ENCODE data around the gene CDH4. TPM values are rescaled to one million over a fixed set of nuclear protein-coding genes. Genes with fewer than 3 reads are reported as not detected.

Gene CDH4
- total RNA-seq, 2 donors from 2014 or later = 0.19 to 0.65 TPM

DNA sequence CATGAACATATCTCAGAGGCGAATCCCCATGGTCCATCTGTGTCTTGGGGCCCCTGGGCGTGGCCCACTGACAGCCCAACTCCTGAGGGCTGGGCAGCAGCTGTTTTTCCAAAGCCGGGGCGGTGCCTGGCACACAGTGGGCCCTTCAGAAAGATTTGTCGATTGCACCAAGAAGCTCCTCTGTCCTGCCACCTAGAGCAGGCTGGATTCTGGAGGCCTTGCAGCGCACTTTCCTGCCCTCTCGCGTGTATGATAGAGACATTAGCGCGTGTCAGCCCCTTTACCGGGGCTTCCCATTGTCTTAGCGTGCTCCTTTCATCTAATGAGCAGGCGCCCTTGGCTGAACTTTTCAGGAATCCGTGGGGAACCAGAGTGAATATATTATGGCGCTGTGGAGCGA, 45.4 kb downstream of the CDH4 start:
- intact Hi-C loops (cut with DNase I) = no loop called here
- DNase-seq (ENCODE audit: low spot score) = no peak

DNA sequence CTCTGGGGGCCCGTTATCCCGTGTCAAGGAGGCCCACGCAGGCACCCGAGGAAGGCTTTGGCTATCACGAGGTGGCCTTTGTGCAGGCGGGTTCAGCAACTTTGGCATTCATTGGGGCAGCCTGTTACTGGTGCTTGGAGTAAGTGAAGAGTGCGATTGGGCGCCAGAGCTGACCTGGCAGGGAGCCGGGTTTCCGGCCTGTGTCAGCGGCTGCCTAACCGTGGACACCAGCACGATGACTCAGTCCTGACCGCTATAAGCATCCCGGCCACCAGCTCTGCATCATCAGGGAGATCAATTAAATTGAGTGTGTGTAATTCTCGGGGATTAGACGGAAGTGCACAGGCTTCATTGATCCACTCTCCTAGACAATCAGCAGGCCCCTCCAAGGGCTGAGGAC, 45.9 kb downstream of the CDH4 start:
- intact Hi-C loops (cut with DNase I) = no loop called here
- no peak for DNase-seq (ENCODE audit: low spot score)

DNA sequence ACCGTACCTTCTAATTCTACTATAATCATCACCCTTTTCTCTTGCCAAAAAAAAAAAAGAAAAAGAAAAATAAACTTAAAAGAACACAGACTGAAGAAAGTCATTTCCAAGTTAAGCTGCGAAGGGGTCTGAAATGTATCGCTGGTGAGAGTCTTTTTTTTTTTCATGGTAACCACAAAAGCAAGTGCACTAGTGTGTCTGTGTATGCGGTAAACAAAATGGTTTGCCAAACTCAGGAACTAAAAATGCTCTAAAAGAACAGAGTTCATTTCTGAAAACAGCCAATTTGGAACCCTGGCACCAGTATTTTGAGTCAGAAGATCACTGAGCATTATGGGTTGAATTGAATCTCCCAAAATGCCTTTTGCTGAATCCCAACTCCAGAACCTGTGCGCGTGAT, 46.6 kb downstream of the CDH4 start:
- intact Hi-C loops (cut with DNase I) = no loop called here
- DNase-seq (ENCODE audit: low spot score) = no peak

DNA sequence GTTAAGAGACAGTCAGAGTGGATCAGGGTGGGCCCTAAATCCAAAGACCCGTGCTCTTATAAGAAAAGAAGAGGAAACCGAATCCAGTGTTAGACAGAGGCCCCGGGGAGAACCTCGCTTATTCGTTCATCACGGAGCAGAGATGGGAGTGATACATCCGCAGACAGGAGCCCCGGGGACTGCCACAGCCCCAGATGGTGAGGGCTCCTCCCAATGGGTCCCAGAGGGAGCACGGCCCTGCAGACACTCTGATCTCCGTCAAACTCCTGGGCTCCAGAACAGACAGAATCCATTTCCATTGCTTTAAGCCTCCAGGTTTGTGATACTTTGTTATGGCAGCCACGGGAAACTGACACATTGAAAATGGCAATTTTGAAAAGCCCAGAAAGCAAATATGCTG, 47.0 kb downstream of the CDH4 start:
- intact Hi-C loops (cut with DNase I) = no loop called here
- no peak for DNase-seq (ENCODE audit: low spot score)

DNA sequence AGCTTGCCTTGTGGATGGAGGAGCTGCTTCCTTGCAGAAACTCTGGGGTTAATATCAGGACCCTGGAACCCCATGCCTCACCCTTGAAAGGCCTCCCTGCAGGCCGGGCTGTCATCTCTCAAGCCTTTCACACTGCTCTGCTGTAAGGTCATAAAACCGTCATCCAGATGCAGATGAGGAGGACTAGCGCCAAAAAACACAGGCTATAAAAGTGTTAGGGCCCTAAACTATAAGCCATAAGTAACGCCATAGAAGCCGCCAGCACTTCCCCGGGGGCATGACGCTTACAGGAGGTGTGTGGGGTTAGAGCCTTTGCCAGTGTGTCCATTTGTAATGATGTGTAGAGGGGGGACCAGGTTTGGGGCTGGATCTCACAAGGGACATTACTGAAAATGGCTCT, 47.6 kb downstream of the CDH4 start:
- no peak for DNase-seq (ENCODE audit: low spot score)
- intact Hi-C loops (cut with DNase I) = no loop called here

DNA sequence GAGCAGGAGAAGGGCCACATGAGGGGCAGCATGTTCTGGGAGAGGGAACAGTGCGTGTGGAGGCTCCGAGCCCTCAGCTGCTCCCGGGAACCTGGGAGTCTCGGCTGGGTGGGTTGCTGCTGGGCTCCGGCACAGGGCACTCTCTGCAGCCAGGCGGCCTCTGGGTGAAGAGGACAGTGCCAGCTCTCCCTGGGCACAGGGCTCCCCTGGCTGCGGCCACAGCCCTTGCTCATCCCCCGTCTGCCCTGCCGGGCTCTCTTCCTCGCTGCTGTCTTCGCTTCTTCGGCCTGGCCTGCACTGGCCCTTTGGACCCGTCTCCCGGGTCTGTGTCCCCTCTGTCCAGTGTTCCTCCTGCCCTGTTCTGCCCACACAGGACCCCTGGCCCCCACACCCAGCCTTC, 48.2 kb downstream of the CDH4 start:
- intact Hi-C loops (cut with DNase I) = no loop called here
- no peak for DNase-seq (ENCODE audit: low spot score)

DNA sequence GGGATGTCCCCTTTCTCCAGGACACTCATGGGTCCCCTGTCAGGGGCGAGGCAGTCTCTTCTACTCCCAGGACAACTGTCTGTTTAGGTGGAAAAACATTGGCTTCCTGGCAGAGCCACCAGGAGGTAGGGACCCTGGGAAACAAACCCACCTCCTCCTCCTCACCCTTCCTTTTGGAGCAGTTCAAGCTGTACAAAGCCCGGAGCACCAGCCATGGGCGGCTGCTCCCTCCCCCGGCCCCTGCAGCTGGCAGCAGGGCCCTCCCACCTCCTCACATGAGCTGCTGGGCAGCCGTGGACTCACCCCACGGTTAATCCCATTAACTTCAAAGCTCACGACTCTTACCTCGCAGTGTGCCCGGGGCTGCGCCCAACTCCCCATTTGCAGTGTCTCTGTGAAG, 48.6 kb downstream of the CDH4 start:
- DNase-seq (ENCODE audit: low spot score) = no peak
- intact Hi-C loops (cut with DNase I) = no loop called here

DNA sequence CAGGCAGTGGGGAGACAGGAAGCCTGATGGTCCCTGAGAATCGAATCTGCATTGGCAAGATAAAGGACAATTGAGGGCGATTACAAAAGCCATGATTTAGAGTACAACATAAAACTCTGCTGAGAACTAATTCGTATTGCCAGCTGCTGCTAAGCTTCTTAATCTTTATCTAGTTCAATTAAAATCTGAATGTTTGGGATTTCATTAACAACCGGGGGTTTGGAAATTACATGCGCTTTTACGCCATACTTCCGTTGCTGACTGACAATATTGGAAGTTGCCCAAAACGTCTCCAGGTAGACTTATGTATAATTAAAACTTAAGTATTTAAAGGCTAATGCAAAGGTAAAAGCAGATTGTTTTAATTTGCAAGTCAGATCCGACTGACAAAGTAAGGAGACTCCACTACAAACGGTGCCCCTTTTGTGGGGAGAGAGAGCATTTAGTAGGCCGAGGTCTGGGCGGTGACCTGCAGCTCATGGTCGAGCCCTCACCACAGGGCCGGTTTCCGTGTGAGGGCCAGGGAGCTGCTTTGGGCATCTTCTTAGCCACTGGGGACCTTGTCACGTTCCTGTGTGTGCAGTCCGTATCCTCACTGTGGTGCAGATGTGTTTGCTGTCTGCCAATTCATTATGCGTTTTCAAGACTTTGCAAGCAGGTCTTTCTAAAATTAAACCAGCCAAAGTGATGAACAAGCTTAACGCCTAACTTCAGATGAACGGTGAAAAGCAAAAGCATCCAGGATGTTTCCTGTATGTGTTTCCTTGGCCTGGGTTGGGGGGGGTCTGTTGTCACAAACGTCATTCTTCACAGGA, 49.9 kb downstream of the CDH4 start:
- intact Hi-C loops (cut with DNase I) = no loop called here

DNA sequence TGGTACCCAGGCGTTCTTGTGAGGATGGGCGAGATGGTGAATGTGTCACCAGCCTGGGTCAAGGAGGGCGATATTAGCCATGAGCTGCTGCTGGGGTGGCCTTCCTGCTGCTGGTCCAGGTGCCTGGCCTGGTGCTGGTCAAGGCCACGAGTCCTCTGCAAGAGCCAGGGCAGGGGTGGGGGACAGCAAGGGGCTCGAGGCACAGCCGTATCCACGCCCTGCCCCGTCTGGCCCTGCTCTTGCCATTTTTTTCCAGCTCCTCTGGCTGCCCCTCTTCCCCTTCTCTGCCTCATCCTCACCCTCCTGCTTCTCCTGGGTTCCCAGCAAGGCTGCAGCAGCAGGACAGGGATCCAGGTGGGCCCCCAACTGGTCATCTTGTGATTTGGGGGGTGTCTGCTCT, 51.2 kb downstream of the CDH4 start:
- intact Hi-C loops (cut with DNase I) = no loop called here

More for the DNA sequence above, 49.9 kb downstream of the CDH4 start:
- no peak for DNase-seq (ENCODE audit: low spot score)

DNA sequence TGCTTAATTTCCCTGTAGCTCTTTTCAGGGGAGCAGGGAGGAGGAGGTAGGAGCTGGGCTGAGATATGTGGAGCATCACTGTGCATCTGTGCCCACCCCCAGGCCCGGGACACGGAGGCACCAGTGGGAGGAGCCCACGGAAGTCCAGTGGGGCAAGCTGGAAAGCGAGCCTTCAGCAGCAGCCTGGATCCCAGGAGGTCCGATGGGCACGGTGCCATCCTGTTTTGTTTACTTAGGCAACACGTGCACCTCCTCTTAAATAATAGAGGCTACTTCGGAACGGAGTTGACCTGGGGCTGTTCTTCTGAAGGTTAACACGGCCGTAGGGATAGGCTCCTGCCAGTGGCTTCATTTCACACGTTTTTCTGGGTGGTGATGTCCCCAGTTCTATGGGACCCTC, 51.6 kb downstream of the CDH4 start:
- DNase-seq (ENCODE audit: low spot score) = no peak
- intact Hi-C loops (cut with DNase I) = no loop called here

More for the DNA sequence above, 51.2 kb downstream of the CDH4 start:
- DNase-seq (ENCODE audit: low spot score) = no peak

DNA sequence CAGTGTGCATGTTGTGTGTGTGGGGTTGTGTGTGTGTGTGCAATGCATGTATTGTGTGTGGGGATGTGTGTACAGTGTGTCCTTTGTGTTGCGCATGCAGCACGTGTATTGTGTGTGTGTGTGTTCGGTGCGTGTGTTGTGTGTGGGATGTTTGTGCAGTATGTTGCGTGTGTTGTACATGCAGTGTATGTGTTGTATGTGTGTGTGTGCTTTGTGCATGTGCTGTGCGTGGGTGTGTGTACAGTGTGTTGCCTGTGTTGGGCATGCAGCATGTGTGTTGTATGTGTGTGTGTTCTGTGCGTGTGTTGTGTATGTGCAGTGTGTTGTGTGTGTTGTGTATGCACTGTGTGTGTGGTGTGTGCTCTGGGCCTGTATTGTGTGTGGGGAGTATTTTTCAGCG, 52.7 kb downstream of the CDH4 start:
- no peak for DNase-seq (ENCODE audit: low spot score)
- intact Hi-C loops (cut with DNase I) = loop anchor here in 1 of 2 donors (5.0 kb wide), 1 partner anchor 122 kb away; no protein-coding TSS in a partner anchor

DNA sequence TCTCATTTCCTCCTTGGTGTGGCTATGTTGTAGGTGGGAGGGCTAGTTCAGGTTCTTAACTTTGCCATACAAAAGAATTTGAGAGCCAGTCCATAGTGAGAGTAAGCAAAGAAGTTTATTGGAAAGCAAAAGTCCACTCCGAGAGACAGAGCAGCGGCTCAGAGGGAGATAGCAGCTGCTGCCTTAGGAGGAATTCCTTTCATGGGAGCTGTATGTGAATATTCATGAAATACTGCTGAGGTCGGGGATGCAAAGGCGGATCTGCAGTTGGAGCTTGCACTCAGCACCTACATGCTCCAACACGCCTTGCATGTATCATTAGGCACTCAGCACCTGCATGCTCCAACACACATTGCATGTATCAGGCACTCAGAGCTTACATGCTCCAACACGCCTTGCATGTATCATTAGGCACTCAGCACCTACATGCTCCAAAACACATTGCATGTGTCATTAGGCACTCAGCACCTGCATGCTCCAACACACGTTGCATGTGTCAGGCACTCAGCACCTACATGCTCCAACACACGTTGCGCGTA, 54.9 kb downstream of the CDH4 start:
- intact Hi-C loops (cut with DNase I) = loop anchor here in 1 of 2 donors (5.0 kb wide), 1 partner anchor 125 kb away; no protein-coding TSS in a partner anchor
- no peak for DNase-seq (ENCODE audit: low spot score)

DNA sequence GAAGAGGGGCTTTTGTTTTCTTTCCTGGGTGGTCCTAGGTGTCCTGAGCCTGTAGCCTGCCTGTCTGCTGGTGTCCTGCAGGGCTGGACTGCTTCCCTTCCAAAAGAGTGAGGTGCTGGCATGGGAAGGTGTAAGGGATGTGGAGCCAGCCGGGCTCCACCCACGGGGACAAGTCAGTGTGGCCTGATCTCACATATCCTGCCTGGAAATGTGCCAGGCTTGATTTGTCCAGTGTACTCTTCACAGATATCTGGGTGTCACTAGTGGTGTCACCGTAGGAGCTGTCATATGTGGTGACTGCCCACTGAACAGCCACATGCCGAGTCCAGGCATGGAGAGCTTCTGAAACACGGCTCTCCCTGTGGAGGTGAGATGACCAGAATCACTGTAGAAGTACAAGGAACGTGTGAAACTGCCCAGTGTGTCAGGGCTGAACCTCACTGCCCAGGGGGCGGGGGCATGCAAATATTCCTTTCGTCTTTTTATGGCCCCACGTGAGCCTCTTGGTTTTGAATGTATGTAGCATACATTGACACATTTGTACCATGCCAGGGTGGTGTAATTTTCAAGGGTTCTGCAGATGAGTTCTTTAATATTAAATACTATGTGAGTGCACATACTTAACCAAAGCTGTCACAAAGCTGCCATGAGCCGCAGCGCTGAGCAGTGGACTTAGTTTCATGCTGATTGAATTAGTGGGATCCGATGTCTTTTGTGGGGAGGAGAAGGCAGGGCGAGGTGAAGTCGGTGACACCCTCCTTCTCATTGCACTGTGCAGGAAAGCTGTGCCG, 55.8 kb downstream of the CDH4 start:
- intact Hi-C loops (cut with DNase I) = loop anchor here in 1 of 2 donors (5.0 kb wide), 1 partner anchor 126 kb away; no protein-coding TSS in a partner anchor
- no peak for DNase-seq (ENCODE audit: low spot score)

DNA sequence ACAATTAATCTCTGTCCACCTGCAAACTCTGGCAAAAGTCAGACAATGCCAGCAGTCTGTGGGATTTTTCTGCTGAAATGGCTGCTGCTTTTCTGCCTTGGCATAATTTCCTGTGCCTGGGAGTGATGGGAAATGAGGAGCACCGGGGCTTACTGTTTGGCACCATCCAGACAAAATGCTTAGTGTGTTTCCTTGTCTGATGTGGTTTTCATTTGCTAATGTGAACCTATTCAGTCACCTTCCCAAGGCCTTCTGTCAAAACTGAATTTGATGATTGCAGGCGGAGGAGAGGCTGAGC, 56.4 kb downstream of the CDH4 start:
- no peak for DNase-seq (ENCODE audit: low spot score)
- intact Hi-C loops (cut with DNase I) = loop anchor here in 1 of 2 donors (5.0 kb wide), 1 partner anchor 126 kb away; no protein-coding TSS in a partner anchor

DNA sequence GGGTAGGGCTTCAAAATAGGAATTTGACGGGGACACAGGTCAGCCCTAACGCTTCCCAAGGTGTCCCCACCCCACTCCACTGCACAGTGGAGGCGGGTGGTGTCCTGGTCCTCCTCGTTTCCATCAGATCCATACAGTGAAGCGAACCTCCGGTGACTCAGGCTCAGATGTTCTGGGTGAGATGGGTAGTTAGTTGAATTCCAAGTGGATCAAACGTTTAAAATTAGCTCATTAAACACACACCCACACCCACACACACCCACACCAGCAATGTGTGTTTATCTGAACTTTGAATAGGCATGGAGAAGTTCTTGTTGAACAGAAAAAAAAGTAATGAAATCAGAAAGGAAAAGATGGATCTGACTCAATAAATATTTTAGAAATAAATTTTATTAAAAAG, 58.9 kb downstream of the CDH4 start:
- DNase-seq (ENCODE audit: low spot score) = no peak
- intact Hi-C loops (cut with DNase I) = no loop called here

DNA sequence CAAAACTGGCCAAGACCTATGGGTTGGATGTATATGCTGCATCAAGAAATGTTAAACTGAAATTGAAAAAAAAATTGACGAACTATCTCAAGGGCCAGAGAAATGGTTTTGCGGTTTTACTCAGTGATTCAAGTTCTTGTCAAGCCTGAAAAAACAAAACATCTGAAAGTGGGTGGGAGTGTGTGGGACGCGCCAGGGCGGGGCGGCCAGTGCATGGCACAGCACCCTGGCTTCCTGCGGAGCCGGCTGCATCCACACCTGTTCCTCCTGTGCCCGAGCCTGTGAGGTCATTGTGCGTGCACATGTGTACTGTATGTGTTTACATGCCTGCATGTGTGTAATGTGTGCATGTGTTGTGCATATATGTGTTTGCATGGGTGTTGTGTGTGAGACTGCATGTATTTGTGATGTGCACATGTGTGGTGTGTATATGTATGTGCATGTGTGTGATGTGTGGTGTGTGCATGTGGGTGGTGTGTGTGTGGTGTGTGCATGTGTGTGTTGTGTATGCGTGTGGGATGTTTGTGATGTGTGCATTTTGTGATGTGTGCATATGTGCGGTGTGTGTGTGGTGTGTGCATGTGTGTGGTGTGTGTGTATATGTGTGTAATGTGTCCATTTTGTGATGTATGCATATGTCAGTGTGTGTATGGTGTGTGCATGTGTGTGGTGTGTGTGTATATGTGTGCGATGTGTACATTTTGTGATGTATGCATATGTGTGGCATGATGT, 59.8 kb downstream of the CDH4 start:
- no peak for DNase-seq (ENCODE audit: low spot score)
- intact Hi-C loops (cut with DNase I) = no loop called here

DNA sequence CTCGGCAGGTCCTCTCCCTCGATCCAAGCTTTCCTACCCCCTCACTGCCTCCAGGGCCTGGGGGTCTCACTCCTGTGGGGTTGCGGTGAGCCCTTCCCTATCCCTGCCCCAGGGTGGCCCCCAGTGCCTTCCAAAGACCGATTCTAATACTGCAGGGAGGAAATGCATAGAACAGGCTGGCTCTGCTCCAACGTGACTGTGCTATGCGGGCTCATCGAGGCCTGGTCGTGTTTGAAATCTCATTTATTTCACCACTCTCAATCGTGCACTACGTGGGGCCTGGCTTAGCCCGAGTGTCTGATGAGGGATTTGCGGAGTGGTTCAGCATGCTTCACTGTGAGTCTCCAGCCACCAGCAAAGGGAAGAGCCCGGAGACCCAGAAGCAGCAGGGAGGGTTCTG, 60.9 kb downstream of the CDH4 start:
- DNase-seq (ENCODE audit: low spot score) = peak; percentile 76
- intact Hi-C loops (cut with DNase I) = no loop called here

DNA sequence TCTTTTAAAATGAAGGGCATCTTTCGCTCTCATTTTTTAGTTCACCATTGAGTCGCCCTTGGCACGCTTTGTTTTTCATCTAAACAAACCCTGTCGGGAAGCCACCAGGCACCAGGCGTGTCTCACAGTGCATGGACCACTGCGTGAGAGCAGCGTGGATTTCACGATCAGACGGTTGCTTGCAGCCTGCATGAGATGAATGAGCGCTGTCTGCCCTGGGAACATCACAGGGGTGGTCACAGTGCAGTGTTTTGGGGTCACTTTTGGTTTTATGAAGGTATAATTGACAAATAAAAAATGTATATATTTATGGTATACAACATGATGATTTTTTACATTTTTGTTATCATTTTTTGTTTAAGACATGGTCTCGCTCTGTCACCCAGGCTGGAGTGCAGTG, 61.3 kb downstream of the CDH4 start:
- DNase-seq (ENCODE audit: low spot score) = no peak
- intact Hi-C loops (cut with DNase I) = no loop called here

DNA sequence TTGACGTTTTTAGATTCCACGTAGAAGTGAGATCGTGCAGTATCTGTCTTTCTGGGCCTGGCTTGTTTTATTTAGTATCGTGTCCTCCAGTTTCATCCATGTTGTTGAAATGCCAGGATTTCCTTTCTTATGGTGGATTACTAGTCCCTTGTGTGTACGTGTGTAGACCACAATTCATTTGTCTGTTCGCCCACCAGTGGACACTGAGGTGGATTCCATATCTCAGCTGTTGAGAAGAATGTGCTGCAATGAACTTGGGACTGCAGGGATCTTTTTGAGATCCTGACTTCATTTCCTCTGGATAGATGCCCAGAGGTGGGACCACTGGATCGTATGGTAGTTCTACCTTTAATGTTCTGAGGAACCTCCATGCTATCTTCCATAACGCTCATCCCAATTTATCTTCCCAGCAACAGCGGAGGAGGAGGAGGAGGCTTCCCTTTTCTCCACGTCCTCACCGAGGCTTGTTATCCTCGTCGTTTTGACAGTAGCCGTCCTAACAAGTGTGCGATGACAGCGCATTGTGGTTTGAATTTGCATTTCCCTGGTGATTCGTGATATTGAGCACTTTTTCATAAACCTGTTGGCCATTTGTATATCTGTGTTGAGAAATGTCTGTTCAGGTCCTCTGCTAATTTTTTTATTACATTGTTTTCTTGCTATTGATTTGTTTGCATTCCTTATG, 62.4 kb downstream of the CDH4 start:
- intact Hi-C loops (cut with DNase I) = no loop called here
- DNase-seq (ENCODE audit: low spot score) = no peak

All from posterior vena cava (tissue), 2 donors.